NCI-H748 (cell line): ENCODE data around the gene SGMS2.

Experiments
- DNase-seq: peaks from one replicate; lab custom pipeline; 2025; ENCODE audit not compliant: unreplicated experiment; lab: John Stamatoyannopoulos, UW

The SGMS2 gene

GRCh38 chr4:107824350-107825071 lies at the start of gene SGMS2:
Gene SGMS2, plus strand, starts transcription at chr4:107824932. Its CDS starts 70,622 bp downstream, at chr4:107895554.
- peak; percentile 58 for DNase-seq

- DNase-seq: no peak
Measured at GRCh38 chr4:107777890-107778289, 46.8 kb upstream of the SGMS2 start.

GRCh38 chr4:107778784-107779530 lies 45.8 kb upstream of the SGMS2 start:
- DNase-seq: no peak

GRCh38 chr4:107780665-107781064 lies 44.1 kb upstream of the SGMS2 start:
- peak; percentile 37 for DNase-seq

- no peak for DNase-seq
Measured at GRCh38 chr4:107791902-107792301, 32.8 kb upstream of the SGMS2 start.

- no peak for DNase-seq
Measured at GRCh38 chr4:107792711-107793110, 32.0 kb upstream of the SGMS2 start.

- DNase-seq: no peak
Measured at GRCh38 chr4:107793996-107794395, 30.7 kb upstream of the SGMS2 start.

GRCh38 chr4:107799669-107800450 lies 24.9 kb upstream of the SGMS2 start:
- DNase-seq: peak; percentile 11

GRCh38 chr4:107800706-107801105 lies 24.0 kb upstream of the SGMS2 start:
- no peak for DNase-seq

GRCh38 chr4:107801766-107802211 lies 22.9 kb upstream of the SGMS2 start:
- no peak for DNase-seq

- no peak for DNase-seq
Measured at GRCh38 chr4:107804956-107805355, 19.8 kb upstream of the SGMS2 start.

GRCh38 chr4:107806196-107806595 lies 18.5 kb upstream of the SGMS2 start:
- no peak for DNase-seq

GRCh38 chr4:107808572-107808971 lies 16.2 kb upstream of the SGMS2 start:
- no peak for DNase-seq

- no peak for DNase-seq
Measured at GRCh38 chr4:107809210-107809609, 15.5 kb upstream of the SGMS2 start.

- DNase-seq: no peak
Measured at GRCh38 chr4:107814758-107815157, 10.0 kb upstream of the SGMS2 start.

GRCh38 chr4:107815158-107815557 lies 9.6 kb upstream of the SGMS2 start:
- no peak for DNase-seq

GRCh38 chr4:107818301-107818910 lies 6.3 kb upstream of the SGMS2 start:
- DNase-seq: peak; percentile 22

GRCh38 chr4:107823870-107824349 lies 822 bp upstream of the SGMS2 start:
- DNase-seq: no peak

GRCh38 chr4:107825072-107825824 lies 516 bp downstream of the SGMS2 start:
- DNase-seq: peak; percentile 58

GRCh38 chr4:107826421-107826980 lies 1.8 kb downstream of the SGMS2 start:
- peak; percentile 5 for DNase-seq
